Spinal cord (tissue), 10 donors: ENCODE results near the gene FBXL14. TPM values are rescaled to one million over a fixed set of nuclear protein-coding genes. Genes with fewer than 3 reads are reported as not detected.

Source experiments
- DNase-seq, 6 donors: peaks; one replicate each; pipeline versions ENCODE4 v3.0.0 to v3.0.0-alpha.2; 2013 to 2015; ENCODE audit warnings: low spot score in 6 of 6, low read depth in 4 of 6
- H3K27ac ChIP-seq: one replicate; pipeline ENCODE4 v1.5.1; 2013; ENCODE audit warnings: low read depth, low read length, control low read depth
- H3K27me3 ChIP-seq: one replicate; pipeline ENCODE4 v1.6.1; 2013; ENCODE audit warnings: low read length; ENCODE audit not compliant: control insufficient read depth, insufficient read depth
- H3K36me3 ChIP-seq: one replicate; pipeline ENCODE4 v1.6.1; 2013; ENCODE audit warnings: low read length; ENCODE audit not compliant: control insufficient read depth, insufficient read depth
- H3K4me1 ChIP-seq: one replicate; pipeline ENCODE4 v1.6.1; 2013; ENCODE audit warnings: low read length; ENCODE audit not compliant: control insufficient read depth, insufficient read depth
- H3K4me3 ChIP-seq: one replicate; pipeline ENCODE4 v1.5.1; 2013; ENCODE audit warnings: low read depth, low read length, control low read depth
- H3K9me3 ChIP-seq: one replicate; pipeline ENCODE4 v1.6.1; 2013; ENCODE audit warnings: low read length; ENCODE audit not compliant: control insufficient read depth, insufficient read depth
- WGBS: methylation state at CpG from one replicate; pipeline ENCODE4 v1.1.5; 2013; ENCODE audit warnings: missing lambda C conversion rate; ENCODE audit not compliant: insufficient coverage; 5-methylcytosine and 5-hydroxymethylcytosine counted together
- polyA plus RNA-seq, 2 donors: library from polyadenylated mRNA; unstranded; fragments of 120-200 nt; gene quantifications; one replicate each; pipeline ENCODE4 v1.2.1, GENCODE V29; 2013; ENCODE audit not compliant: insufficient read length in 2 of 2
- total RNA-seq, 2 donors: library from RNA; depleted of rRNA in 1 of 2; stranded (reverse); fragments of 120-200 nt in 1 of 2; fragments of >200 nt in 1 of 2; gene quantifications; one replicate each; pipeline versions ENCODE4 v1.2.3 to v1.2.4, GENCODE V29; 2013 to 2014
- donor health status: healthy.

FBXL14 gene
- total and polyA plus RNA-seq, 4 donors, result 11.0 to 17.1 (median 15.8) TPM

- H3K36me3 ChIP-seq, result no peaks in the 10 kb centered on the region
- no peaks in the 10 kb centered on the region for H3K9me3 ChIP-seq
- H3K27me3 ChIP-seq, result peaks cover 2% of the 10 kb centered on the region
- WGBS, result no CpG with 5 or more reads among the region's 1 CpG
- no peak overlapping the region for H3K4me3 ChIP-seq
- H3K27ac ChIP-seq, result no peak overlapping the region
- peaks cover 24% of the 10 kb centered on the region for H3K4me1 ChIP-seq
- no peak for DNase-seq
Observed at GRCh38 chr12:1574865-1575259, 19.5 kb downstream of the FBXL14 start.

GRCh38 chr12:1573960-1574864 is 20.2 kb downstream of the FBXL14 start:
- Histone ChIP-seq H3K27ac (no peak overlapping the region), H3K4me3 (no peak overlapping the region), H3K9me3 (no peaks in the 10 kb centered on the region), H3K27me3 (peaks cover 2% of the 10 kb centered on the region), H3K36me3 (no peaks in the 10 kb centered on the region), H3K4me1 (peaks cover 24% of the 10 kb centered on the region)
- 82% methylated on average over 14 of the region's 15 CpGs for WGBS
- no peak for DNase-seq

DNA sequence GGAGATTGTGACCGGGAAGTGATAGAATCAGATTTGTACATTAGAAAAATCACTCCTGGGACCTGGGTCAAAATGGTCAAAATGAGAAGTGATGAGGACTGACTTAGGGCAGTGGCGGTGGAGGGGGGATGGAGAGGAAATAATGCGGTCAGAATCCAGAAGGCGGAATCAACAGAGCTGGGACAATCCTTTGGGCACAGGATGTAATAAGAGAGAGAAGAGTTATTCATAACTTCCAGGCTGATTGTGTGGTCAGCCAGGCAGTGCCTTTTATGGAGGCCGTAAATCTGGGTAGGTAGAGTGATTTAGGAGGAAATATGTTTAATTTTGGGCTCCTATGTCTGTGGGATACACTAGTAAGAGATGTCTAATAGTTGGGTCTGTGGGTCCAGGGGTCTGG is 21.6 kb downstream of the FBXL14 start:
- DNase-seq, result no peak
- WGBS, result 76% methylated on average over 5 of the region's 5 CpGs

DNA sequence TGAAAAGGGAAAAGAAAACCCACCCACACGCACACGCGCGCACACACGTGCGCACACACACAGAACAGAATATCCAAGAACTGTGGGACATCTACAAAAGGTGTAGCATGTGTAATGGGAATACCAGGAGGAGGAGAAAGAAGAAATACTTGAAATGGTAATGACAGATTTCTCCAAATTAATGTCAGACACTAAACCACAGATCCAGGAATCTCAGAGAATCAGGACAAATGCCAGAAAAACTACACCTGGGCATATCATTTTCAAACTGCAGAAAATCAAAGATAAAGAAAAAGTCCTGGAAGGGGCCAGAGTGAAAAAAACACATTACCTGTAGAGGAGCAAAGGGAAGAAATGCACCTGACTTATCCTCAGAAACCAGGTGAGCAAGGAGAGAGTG is 26.5 kb downstream of the FBXL14 start:
- no peaks in the 10 kb centered on the region for H3K27me3 ChIP-seq
- WGBS, result no CpG with 5 or more reads among the region's 6 CpGs
- H3K36me3 ChIP-seq, result peaks cover 5% of the 10 kb centered on the region
- no peak overlapping the region for H3K4me3 ChIP-seq
- no peak for DNase-seq
- H3K4me1 ChIP-seq, result peaks cover 7% of the 10 kb centered on the region
- H3K9me3 ChIP-seq, result no peaks in the 10 kb centered on the region
- no peak overlapping the region for H3K27ac ChIP-seq

More for the DNA sequence above, 21.6 kb downstream of the FBXL14 start:
- Histone ChIP-seq H3K27me3 (peaks cover 2% of the 10 kb centered on the region), H3K4me3 (no peak overlapping the region), H3K36me3 (no peaks in the 10 kb centered on the region), H3K27ac (no peak overlapping the region), H3K9me3 (no peaks in the 10 kb centered on the region), H3K4me1 (peaks cover 24% of the 10 kb centered on the region)

GRCh38 chr12:1566449-1567135 is 27.8 kb downstream of the FBXL14 start:
- Histone ChIP-seq H3K36me3 (peaks cover 5% of the 10 kb centered on the region), H3K27me3 (no peaks in the 10 kb centered on the region), H3K4me3 (no peak overlapping the region), H3K27ac (no peak overlapping the region), H3K9me3 (no peaks in the 10 kb centered on the region), H3K4me1 (peaks cover 7% of the 10 kb centered on the region)
- peak in 1 of 6 donors; percentile 41 for DNase-seq
- 57% methylated on average over 4 of the region's 24 CpGs for WGBS

GRCh38 chr12:1565172-1565571 is 29.2 kb downstream of the FBXL14 start:
- peaks cover 7% of the 10 kb centered on the region for H3K4me1 ChIP-seq
- H3K9me3 ChIP-seq, result no peaks in the 10 kb centered on the region
- H3K4me3 ChIP-seq, result no peak overlapping the region
- no peaks in the 10 kb centered on the region for H3K27me3 ChIP-seq
- H3K36me3 ChIP-seq, result peaks cover 5% of the 10 kb centered on the region
- no peak overlapping the region for H3K27ac ChIP-seq
- DNase-seq, result no peak
- WGBS, result 100% methylated on average over 2 of the region's 5 CpGs

GRCh38 chr12:1564067-1564466 is 30.3 kb downstream of the FBXL14 start:
- no peaks in the 10 kb centered on the region for H3K27me3 ChIP-seq
- H3K36me3 ChIP-seq, result peaks cover 5% of the 10 kb centered on the region
- no peak overlapping the region for H3K4me3 ChIP-seq
- no peak overlapping the region for H3K27ac ChIP-seq
- no peak for DNase-seq
- no peaks in the 10 kb centered on the region for H3K9me3 ChIP-seq
- 100% methylated on average over 1 of the region's 2 CpGs for WGBS
- H3K4me1 ChIP-seq, result peaks cover 15% of the 10 kb centered on the region

- Histone ChIP-seq H3K27me3 (no peaks in the 10 kb centered on the region), H3K27ac (no peak overlapping the region), H3K9me3 (no peaks in the 10 kb centered on the region), H3K4me3 (no peak overlapping the region), H3K4me1 (peaks cover 15% of the 10 kb centered on the region), H3K36me3 (peaks cover 5% of the 10 kb centered on the region)
- WGBS, result 85% methylated on average over 7 of the region's 18 CpGs
- no peak for DNase-seq
Observed at GRCh38 chr12:1562813-1563407, 31.5 kb downstream of the FBXL14 start.

GRCh38 chr12:1560704-1561103 is 33.7 kb downstream of the FBXL14 start:
- H3K4me3 ChIP-seq, result no peak overlapping the region
- peaks cover 9% of the 10 kb centered on the region for H3K4me1 ChIP-seq
- H3K27ac ChIP-seq, result no peak overlapping the region
- WGBS, result 87% methylated on average over 2 of the region's 6 CpGs
- peaks cover 3% of the 10 kb centered on the region for H3K36me3 ChIP-seq
- no peak for DNase-seq
- no peaks in the 10 kb centered on the region for H3K9me3 ChIP-seq
- no peaks in the 10 kb centered on the region for H3K27me3 ChIP-seq
